ENCODE measurements around the gene TCEA2. TPM values are rescaled to one million over a fixed set of nuclear protein-coding genes. Genes with fewer than 3 reads are reported as not detected.

The TCEA2 gene
- total and polyA plus RNA-seq, 2 of the 13 experiments (the other 11 are each of a cell fraction or from before 2014, with no cell fraction given): 28.1 to 33.7 TPM

- no peak for TF ChIP-seq ZXDC (CRISPR knock-in tag; IDR thresholded peaks at IDR 0.05)
- TF ChIP-seq GATAD1 (CRISPR knock-in tag; IDR thresholded peaks at IDR 0.05): peak; percentile 43
- TF ChIP-seq SIN3B (IDR thresholded peaks at IDR 0.05; ENCODE audit: low read length): no peak
- no peak for TF ChIP-seq LRRFIP1 (CRISPR knock-in tag; conservative IDR thresholded peaks at IDR 0.05)
- no peak for TF ChIP-seq RFX5 (IDR thresholded peaks at IDR 0.05; ENCODE audit: low read depth, low read length)
- no peak for TF ChIP-seq GPN1 (CRISPR knock-in tag; IDR thresholded peaks at IDR 0.05; ENCODE audit: borderline replicate concordance)
- no peak for TF ChIP-seq ZNF407 (CRISPR knock-in tag; IDR thresholded peaks at IDR 0.05; ENCODE audit: not compliant biosample characterization)
- TF ChIP-seq ZNF136 (CRISPR knock-in tag; IDR thresholded peaks at IDR 0.05; ENCODE audit: low read depth): no peak
- no peak for TF ChIP-seq MAFF (IDR thresholded peaks at IDR 0.05; ENCODE audit: low read depth, low read length)
- TF ChIP-seq MAFK (conservative IDR thresholded peaks at IDR 0.05 in 1 of 2, IDR thresholded peaks at IDR 0.05 in 1 of 2; ENCODE audit: low read length in 2 of 2): no peak
- no peak for TF ChIP-seq THAP9 (CRISPR knock-in tag; IDR thresholded peaks at IDR 0.05; ENCODE audit: borderline replicate concordance)
- TF ChIP-seq ZNF510 (CRISPR knock-in tag; IDR thresholded peaks at IDR 0.05; ENCODE audit: low read depth): 0 out of 2 replicates have a peak, but pooled peaks have one; percentile 78
Measured at GRCh38 chr20:64042054-64042781, 20.8 kb upstream of the TCEA2 start (continued).
